HepG2 (cell line): ENCODE measurements around the gene STPG2. TPM values are rescaled to one million over a fixed set of nuclear protein-coding genes. Genes with fewer than 3 reads are reported as not detected.

ENCODE experiments used
- ATAC-seq: fragments of 200-7000 bp; cut with Tn5 transposase; 3 replicates; pipeline ENCODE4 v1.9.1; 2020; ENCODE audit warnings: mild to moderate bottlenecking, moderate library complexity
- BruUV-seq: library from RNA; stranded (reverse); fragments of 400-500 nt; replicated peaks from 2 replicates; lab custom pipeline; 2021; lab: Mats Ljungman, UMichigan
- CTCF ChIA-PET: fragments of 300-600 bp; formaldehyde crosslinking; extraction: SDS; loops from one replicate; lab custom pipeline; 2021; ENCODE audit warnings: low total read pairs, inconsistent platforms, low intra/inter-chr PET ratio; lab: Yijun Ruan, JAX
- POLR2A ChIA-PET: fragments of 350-600 bp; sonication (Branson Sonifier 250); formaldehyde crosslinking; loops from one replicate; lab custom pipeline; 2020; ENCODE audit warnings: antibody characterized with exemption, inconsistent platforms; lab: Yijun Ruan, JAX
- DNase-seq: peaks from one replicate; pipeline ENCODE4 v3.0.0-alpha.2; 2015; ENCODE audit warnings: low spot score
- FAIRE-seq: peaks from 3 replicates; lab custom pipeline; 2011; peaks lifted over from hg19 to GRCh38; lab: Jason Lieb, UNC
- H2AFZ ChIP-seq: one replicate; pipeline ENCODE4 v1.6.1; 2011; ENCODE audit warnings: low read length, inconsistent platforms
- H3K27ac ChIP-seq: fragments of 300-600 bp; 3 replicates; pipeline ENCODE4 v1.8.0; 2011; ENCODE audit warnings: mixed run types, mild to moderate bottlenecking, mixed read lengths, low read length, inconsistent platforms; ENCODE audit not compliant: insufficient read depth; ENCODE audit errors: extremely low read length
- H3K27me3 ChIP-seq, 2 experiments: fragments of 200-600 bp in 1 of 2; 2 replicates in 1 of 2; 3 replicates in 1 of 2; pipeline versions ENCODE4 v1.6.0 to v1.8.0; 2011; ENCODE audit warnings: low read length in 2 of 2, mild to moderate bottlenecking in 2 of 2, moderate library complexity in 2 of 2, inconsistent platforms in 1 of 2; ENCODE audit not compliant: insufficient read depth in 2 of 2, control insufficient read depth in 1 of 2
- H3K36me3 ChIP-seq, 2 experiments: fragments of 200-600 bp in 1 of 2; replicated peaks in 1 of 2; 2 replicates in 1 of 2; 3 replicates in 1 of 2; pipeline versions ENCODE4 v1.5.1 to v1.8.0; 2011; ENCODE audit warnings: low read length in 2 of 2, inconsistent platforms in 1 of 2; ENCODE audit not compliant: insufficient read depth in 2 of 2, control insufficient read depth in 1 of 2
- H3K4me1 ChIP-seq: 2 replicates; pipeline ENCODE4 v1.5.1; 2012; ENCODE audit warnings: low read length, inconsistent platforms; ENCODE audit not compliant: insufficient read depth
- H3K4me2 ChIP-seq: 2 replicates; pipeline ENCODE4 v1.6.0; 2011; ENCODE audit warnings: low read depth, low read length, inconsistent platforms
- H3K4me3 ChIP-seq, 3 experiments: fragments of 200-600 bp in 1 of 3; sonication (generic), shearing (Covaris generic) in 1 of 3; replicated peaks in 1 of 3; 2 replicates each; pipeline ENCODE4 v1.5.1; 2011 to 2016; ENCODE audit warnings: low read length in 3 of 3, inconsistent platforms in 2 of 3, low read depth in 2 of 3, mild to moderate bottlenecking in 2 of 3, control low read depth in 1 of 3, mixed read lengths in 1 of 3; ENCODE audit not compliant: insufficient read depth in 1 of 3
- H3K79me2 ChIP-seq: one replicate; pipeline ENCODE4 v1.6.1; 2011; ENCODE audit warnings: low read length, inconsistent platforms; ENCODE audit not compliant: insufficient read depth
- H3K9ac ChIP-seq: 2 replicates; pipeline ENCODE4 v1.6.0; 2011; ENCODE audit warnings: mild to moderate bottlenecking, low read depth, low read length, inconsistent platforms; ENCODE audit not compliant: insufficient read depth
- H3K9me3 ChIP-seq: 2 replicates; pipeline ENCODE4 v1.5.1; 2012; ENCODE audit warnings: mild to moderate bottlenecking, low read length
- H4K20me1 ChIP-seq: 2 replicates; pipeline ENCODE4 v1.6.0; 2011; ENCODE audit warnings: inconsistent platforms, mild to moderate bottlenecking, low read length, moderate library complexity; ENCODE audit not compliant: insufficient read depth
- CCDC6 ChIP-seq: sonication (generic); formaldehyde crosslinking; IDR thresholded peaks from 2 replicates; pipeline ENCODE4 v1.8.1; 2022; ENCODE audit warnings: mild to moderate bottlenecking, missing genetic modification reagents, moderate library complexity
- DPF2 ChIP-seq: sonication (generic); formaldehyde crosslinking; IDR thresholded peaks from 2 replicates; pipeline ENCODE4 v1.4.0; 2020; ENCODE audit warnings: mild to moderate bottlenecking, low read depth, missing genetic modification reagents, borderline replicate concordance
- JUND ChIP-seq: sonication (generic); formaldehyde crosslinking; IDR thresholded peaks from 2 replicates; pipeline ENCODE4 v1.8.0; 2022; ENCODE audit warnings: mild to moderate bottlenecking, missing genetic modification reagents
- ZFP37 ChIP-seq: sonication (generic); formaldehyde crosslinking; IDR thresholded peaks from 2 replicates; pipeline ENCODE4 v1.4.0; 2020; ENCODE audit warnings: missing genetic modification reagents, borderline replicate concordance
- WGBS: methylation state at CpG from one replicate; pipeline ENCODE4 v1.1.6; 2017; ENCODE audit warnings: low lambda C conversion rate; 5-methylcytosine and 5-hydroxymethylcytosine counted together
- in situ Hi-C: cut with HindIII; loops from 2 replicates; pipeline ENCODE4 v1.10.0; 2017; ENCODE audit warnings: low pct_unique_long_range_greater_than_20kb; ENCODE audit not compliant: extremely low pct_ligation_motif_present
- intact Hi-C: fragments of 100-400 bp; cut with micrococcal nuclease; formaldehyde crosslinking; loops from one replicate; pipeline ENCODE4 v1.10.0; 2022; ENCODE audit not compliant: unreplicated experiment
- polyA plus RNA-seq, 8 experiments: library from polyadenylated mRNA; depleted of rRNA in 3 of 8; stranded (reverse) in 7 of 8; unstranded in 1 of 8; fragments of >200 nt; fragmentation: Illumina TruSeq in 4 of 8; extraction: Trizol in 4 of 8; gene quantifications; 2 replicates each; pipeline versions ENCODE4 v1.2.1 to v1.2.3, GENCODE V29; 2011 to 2016; ENCODE audit warnings: low read depth in 4 of 8, missing spikeins in 1 of 8, mixed read lengths in 1 of 8; ENCODE audit not compliant: insufficient read depth in 1 of 8
- total RNA-seq, 5 experiments: library from RNA; depleted of rRNA; stranded (reverse); fragments of >200 nt; fragmentation: Illumina TruSeq; extraction: Trizol; gene quantifications; 2 replicates each; pipeline ENCODE4 v1.2.3, GENCODE V29; 2016; ENCODE audit warnings: low read depth in 1 of 5
- TF ChIP-seq, protein P1 (sequence below), 2 experiments: fragments of 450-650 bp in 1 of 2; sonication (generic) in 1 of 2; formaldehyde crosslinking; IDR thresholded peaks; 2 replicates each; pipeline versions ENCODE4 v1.5.0 to v1.8.0; 2020 to 2022; ENCODE audit warnings: mild to moderate bottlenecking in 1 of 2, missing genetic modification reagents in 1 of 2
- TF ChIP-seq, protein P2 (sequence below): sonication (generic); formaldehyde crosslinking; IDR thresholded peaks from 2 replicates; pipeline ENCODE4 v1.4.0; 2020; ENCODE audit warnings: missing genetic modification reagents
- TF ChIP-seq, protein P3 (sequence below): sonication (generic); formaldehyde crosslinking; IDR thresholded peaks from 2 replicates; pipeline ENCODE4 v1.5.0; 2020; ENCODE audit warnings: missing genetic modification reagents

Gene STPG2
- total and polyA plus RNA-seq, 2 of the 13 experiments (the other 11 are each of a cell fraction or from before 2014, with no cell fraction given), result 0.07 TPM; not detected in 1

DNA sequence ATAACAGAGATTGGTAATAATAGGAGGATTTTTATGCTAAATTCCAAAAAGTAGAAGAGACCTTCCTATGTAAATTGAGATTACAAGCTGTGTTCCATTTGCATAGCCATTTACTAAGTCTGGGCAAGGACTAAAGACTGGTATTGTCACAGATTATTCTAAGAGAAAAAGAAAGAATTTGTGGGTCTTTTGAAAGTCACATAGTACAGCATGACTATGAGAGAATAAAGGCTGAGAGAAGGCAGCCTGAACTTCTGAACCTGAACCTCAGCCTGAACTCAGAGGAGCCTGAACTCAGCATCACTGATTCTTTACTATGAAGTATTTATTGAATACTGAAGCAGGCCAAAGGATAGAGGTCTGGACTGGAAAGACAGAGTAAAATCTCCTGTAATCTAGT lies 297.5 kb downstream of the STPG2 start:
- Histone ChIP-seq H3K27ac (no peak overlapping the region), H4K20me1 (no peaks in the 10 kb centered on the region), H3K4me1 (no peaks in the 10 kb centered on the region), H2AFZ (no peak overlapping the region), H3K9ac (no peak overlapping the region), H3K9me3 (peaks cover 44% of the 10 kb centered on the region), H3K4me3 (no peak overlapping the region), H3K27me3 (no peaks in the 10 kb centered on the region), H3K36me3 (no peaks in the 10 kb centered on the region), H3K79me2 (no peaks in the 10 kb centered on the region), H3K4me2 (no peak overlapping the region)
- in situ Hi-C loops (no loop called here), intact Hi-C loops (no loop called here)
- ATAC-seq (no peak), DNase-seq (no peak), FAIRE-seq (no peak)
- no TSS peak for BruUV-seq
- POLR2A ChIA-PET, result no interaction called here
- CTCF ChIA-PET, result no interaction called here
- TF ChIP-seq, protein P1, sequence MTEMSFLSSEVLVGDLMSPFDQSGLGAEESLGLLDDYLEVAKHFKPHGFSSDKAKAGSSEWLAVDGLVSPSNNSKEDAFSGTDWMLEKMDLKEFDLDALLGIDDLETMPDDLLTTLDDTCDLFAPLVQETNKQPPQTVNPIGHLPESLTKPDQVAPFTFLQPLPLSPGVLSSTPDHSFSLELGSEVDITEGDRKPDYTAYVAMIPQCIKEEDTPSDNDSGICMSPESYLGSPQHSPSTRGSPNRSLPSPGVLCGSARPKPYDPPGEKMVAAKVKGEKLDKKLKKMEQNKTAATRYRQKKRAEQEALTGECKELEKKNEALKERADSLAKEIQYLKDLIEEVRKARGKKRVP (CRISPR knock-in tag; IDR thresholded peaks at IDR 0.05), result no peak
- TF ChIP-seq CCDC6 (CRISPR knock-in tag), result no peak
- TF ChIP-seq, protein P2, sequence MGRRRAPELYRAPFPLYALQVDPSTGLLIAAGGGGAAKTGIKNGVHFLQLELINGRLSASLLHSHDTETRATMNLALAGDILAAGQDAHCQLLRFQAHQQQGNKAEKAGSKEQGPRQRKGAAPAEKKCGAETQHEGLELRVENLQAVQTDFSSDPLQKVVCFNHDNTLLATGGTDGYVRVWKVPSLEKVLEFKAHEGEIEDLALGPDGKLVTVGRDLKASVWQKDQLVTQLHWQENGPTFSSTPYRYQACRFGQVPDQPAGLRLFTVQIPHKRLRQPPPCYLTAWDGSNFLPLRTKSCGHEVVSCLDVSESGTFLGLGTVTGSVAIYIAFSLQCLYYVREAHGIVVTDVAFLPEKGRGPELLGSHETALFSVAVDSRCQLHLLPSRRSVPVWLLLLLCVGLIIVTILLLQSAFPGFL (CRISPR knock-in tag), result no peak
- TF ChIP-seq DPF2 (CRISPR knock-in tag), result no peak

DNA sequence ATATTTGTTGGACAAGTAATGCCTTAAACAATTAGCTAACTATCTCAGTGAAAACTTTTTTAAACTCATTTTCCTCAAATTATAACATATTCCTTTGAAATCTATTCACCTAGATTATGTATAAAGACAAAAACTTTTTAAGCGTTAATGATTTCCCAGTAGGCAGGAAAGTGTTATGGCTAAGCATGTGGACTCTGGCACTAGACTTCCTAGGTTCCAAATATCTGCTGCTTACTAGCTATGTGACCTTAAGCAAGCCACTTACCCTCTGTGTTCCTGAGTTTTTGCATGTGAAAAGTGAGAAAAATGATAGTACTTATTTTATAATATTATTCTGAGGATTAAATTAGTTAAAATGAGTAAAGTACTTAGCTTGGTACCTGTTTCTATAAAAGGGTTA lies 301.8 kb downstream of the STPG2 start:
- no TSS peak for BruUV-seq
- Histone ChIP-seq H3K9ac (no peak overlapping the region), H3K27ac (no peak overlapping the region), H3K27me3 (no peaks in the 10 kb centered on the region), H3K9me3 (peaks cover 34% of the 10 kb centered on the region), H3K36me3 (no peaks in the 10 kb centered on the region), H2AFZ (no peak overlapping the region), H4K20me1 (no peaks in the 10 kb centered on the region), H3K4me1 (no peaks in the 10 kb centered on the region), H3K4me2 (no peak overlapping the region), H3K4me3 (no peak overlapping the region), H3K79me2 (no peaks in the 10 kb centered on the region)
- ChIA-PET POLR2A (no interaction called here), CTCF (no interaction called here)
- in situ Hi-C loops (no loop called here), intact Hi-C loops (no loop called here)
- DNase-seq, result no peak
- WGBS, result 0% methylated on average over 1 of the region's 1 CpG
- no peak for FAIRE-seq
- ATAC-seq, result no peak
- no peak for TF ChIP-seq JUND (CRISPR knock-in tag)
- TF ChIP-seq, protein P3, sequence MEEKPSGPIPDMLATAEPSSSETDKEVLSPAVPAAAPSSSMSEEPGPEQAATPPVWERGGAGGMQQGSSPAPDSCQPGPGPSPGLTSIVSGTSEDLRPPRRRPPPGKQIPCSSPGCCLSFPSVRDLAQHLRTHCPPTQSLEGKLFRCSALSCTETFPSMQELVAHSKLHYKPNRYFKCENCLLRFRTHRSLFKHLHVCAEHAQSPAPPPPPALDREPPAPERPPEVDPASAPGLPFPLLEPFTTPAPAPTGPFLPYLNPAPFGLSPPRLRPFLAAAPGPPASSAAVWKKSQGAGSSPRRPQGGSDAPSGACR, result no peak
- TF ChIP-seq ZFP37 (CRISPR knock-in tag), result no peak
